SK-N-MC (cell line): ENCODE data around the gene DTX2.
"Not testable (repeated sequence)": the region's sequence is repeated elsewhere in the genome, so short reads cannot be mapped to it uniquely, and the experiment has no call there.

Experiments
- DNase-seq: peaks from one replicate; pipeline ENCODE4 v3.0.0-alpha.2; 2011; ENCODE audit warnings: low read depth, low spot score
- H3K27ac ChIP-seq: fragments of 200-600 bp; sonication (generic); 2 replicates; pipeline ENCODE4 v1.5.1; 2016; ENCODE audit warnings: mixed run types
- H3K36me3 ChIP-seq: fragments of 200-600 bp; sonication (generic); 2 replicates; pipeline ENCODE4 v1.6.1; 2017; ENCODE audit warnings: antibody characterized with exemption, low read length, mixed read lengths; ENCODE audit not compliant: insufficient read depth
- H3K4me3 ChIP-seq: fragments of 200-600 bp; sonication (generic); 2 replicates; pipeline ENCODE4 v1.5.1; 2016
- H3K9ac ChIP-seq: fragments of 200-600 bp; sonication (generic); 2 replicates; pipeline ENCODE4 v1.8.0; 2017; ENCODE audit warnings: mixed run types, mixed read lengths; ENCODE audit not compliant: insufficient read length
- H3K9me3 ChIP-seq: fragments of 200-600 bp; sonication (generic); 2 replicates; pipeline ENCODE4 v1.6.1; 2017; ENCODE audit warnings: low read depth, mild to moderate bottlenecking, antibody characterized with exemption, low read length, moderate library complexity, mixed read lengths
- EZH2 ChIP-seq: fragments of 200-600 bp; sonication (generic); IDR thresholded peaks from one replicate; pipeline ENCODE4 v1.6.1; 2017; ENCODE audit warnings: antibody characterized with exemption
- FOXP2 ChIP-seq: optimal IDR thresholded peaks from 2 replicates; pipeline ENCODE3; 2011; ENCODE audit warnings: mild to moderate bottlenecking, moderate library complexity; ENCODE audit not compliant: insufficient read depth; ENCODE audit errors: extremely low read length, control extremely low read depth
- POLR2AphosphoS5 ChIP-seq: IDR thresholded peaks from 2 replicates; pipeline ENCODE4 v1.6.1; 2012; ENCODE audit warnings: mild to moderate bottlenecking, low read depth, low read length, borderline replicate concordance

DTX2 gene

DNA sequence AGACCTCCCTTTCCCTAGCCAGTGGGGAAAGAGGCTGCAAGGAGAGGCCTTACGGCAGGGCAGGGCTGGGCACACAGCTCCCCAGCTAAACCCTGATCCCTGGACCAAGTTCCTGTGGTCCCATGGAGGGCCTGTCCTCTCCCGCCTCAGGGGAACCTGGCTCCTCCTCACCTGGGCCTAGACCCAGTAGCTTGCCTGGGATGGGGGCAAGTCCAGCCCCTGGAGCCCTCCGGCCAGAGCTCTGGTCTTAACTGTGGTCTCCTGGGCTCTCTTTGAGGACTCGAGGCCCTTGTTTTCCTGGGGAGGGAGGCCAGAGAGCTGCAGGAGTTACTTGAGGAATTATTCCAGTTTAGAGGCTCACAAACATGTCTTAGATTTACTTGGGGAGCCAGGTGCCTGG lies 35.3 kb upstream of the DTX2 start:
- TF ChIP-seq EZH2 (no peak), POLR2AphosphoS5 (no peak), FOXP2 (no peak)
- DNase-seq: no peak
- H3K4me3 ChIP-seq: no peak overlapping the region
- H3K9me3 ChIP-seq: no peaks in the 10 kb centered on the region
- no peak overlapping the region for H3K27ac ChIP-seq
- H3K9ac ChIP-seq: no peak overlapping the region
- H3K36me3 ChIP-seq: no peaks in the 10 kb centered on the region

DNA sequence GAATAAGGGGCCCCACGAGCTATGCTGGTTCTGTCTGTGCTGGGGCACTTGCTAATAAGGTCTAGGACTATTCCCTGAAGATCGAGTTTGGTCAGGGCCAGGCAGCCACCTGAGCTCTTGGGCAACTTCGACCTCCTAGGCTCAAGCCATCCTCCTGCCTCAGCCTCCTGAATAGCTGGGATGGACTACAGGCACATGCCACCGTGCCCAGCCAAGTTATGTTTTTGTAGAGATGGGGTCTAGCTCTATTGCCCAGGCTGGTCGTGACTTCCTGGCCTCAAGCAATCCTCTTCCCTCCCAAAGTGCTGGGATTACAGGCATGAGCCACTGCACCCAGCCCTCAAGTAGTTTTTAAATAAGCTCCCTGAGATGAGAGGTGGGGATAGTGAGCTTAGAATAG lies 33.9 kb upstream of the DTX2 start:
- no peak overlapping the region for H3K9ac ChIP-seq
- H3K27ac ChIP-seq: no peak overlapping the region
- H3K9me3 ChIP-seq: no peaks in the 10 kb centered on the region
- TF ChIP-seq EZH2 (no peak), POLR2AphosphoS5 (no peak), FOXP2 (no peak)
- no peaks in the 10 kb centered on the region for H3K36me3 ChIP-seq
- no peak overlapping the region for H3K4me3 ChIP-seq
- no peak for DNase-seq

DNA sequence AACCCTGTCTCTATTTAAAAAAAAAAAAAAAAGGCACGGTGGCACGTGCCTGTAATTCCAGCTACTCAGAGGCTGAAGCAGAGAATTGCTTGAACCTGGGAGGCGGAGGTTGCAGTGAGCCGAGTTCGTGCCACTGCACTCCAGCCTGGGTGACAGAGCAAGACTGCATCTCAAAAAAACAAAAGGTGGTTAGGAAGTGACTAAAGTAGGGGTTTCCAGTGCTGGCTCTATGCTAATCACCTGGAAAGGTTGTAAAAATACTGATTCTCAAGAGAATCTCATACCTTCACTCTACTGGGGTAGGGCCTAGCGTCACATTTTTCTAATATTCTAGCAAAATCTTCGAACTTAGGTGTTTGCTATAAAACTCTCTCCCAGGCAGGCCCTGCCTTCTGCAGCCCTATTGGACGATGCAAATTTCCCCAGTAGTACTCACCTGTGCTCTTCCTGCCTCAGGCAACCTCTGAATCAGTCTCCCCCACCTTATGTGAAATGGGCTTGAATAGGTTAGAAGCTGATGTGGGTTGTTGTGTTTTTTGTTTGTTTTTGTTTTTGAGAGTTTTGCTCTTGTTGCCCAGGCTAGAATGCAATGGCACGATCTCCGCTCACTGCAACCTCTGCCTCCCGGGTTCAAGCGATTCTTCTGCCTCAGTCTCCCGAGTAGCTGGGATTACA lies 33.2 kb upstream of the DTX2 start:
- TF ChIP-seq FOXP2 (no peak), POLR2AphosphoS5 (no peak), EZH2 (no peak)
- no peak overlapping the region for H3K4me3 ChIP-seq
- no peaks in the 10 kb centered on the region for H3K36me3 ChIP-seq
- H3K9me3 ChIP-seq: no peaks in the 10 kb centered on the region
- H3K27ac ChIP-seq: no peak overlapping the region
- H3K9ac ChIP-seq: no peak overlapping the region
- DNase-seq: no peak

DNA sequence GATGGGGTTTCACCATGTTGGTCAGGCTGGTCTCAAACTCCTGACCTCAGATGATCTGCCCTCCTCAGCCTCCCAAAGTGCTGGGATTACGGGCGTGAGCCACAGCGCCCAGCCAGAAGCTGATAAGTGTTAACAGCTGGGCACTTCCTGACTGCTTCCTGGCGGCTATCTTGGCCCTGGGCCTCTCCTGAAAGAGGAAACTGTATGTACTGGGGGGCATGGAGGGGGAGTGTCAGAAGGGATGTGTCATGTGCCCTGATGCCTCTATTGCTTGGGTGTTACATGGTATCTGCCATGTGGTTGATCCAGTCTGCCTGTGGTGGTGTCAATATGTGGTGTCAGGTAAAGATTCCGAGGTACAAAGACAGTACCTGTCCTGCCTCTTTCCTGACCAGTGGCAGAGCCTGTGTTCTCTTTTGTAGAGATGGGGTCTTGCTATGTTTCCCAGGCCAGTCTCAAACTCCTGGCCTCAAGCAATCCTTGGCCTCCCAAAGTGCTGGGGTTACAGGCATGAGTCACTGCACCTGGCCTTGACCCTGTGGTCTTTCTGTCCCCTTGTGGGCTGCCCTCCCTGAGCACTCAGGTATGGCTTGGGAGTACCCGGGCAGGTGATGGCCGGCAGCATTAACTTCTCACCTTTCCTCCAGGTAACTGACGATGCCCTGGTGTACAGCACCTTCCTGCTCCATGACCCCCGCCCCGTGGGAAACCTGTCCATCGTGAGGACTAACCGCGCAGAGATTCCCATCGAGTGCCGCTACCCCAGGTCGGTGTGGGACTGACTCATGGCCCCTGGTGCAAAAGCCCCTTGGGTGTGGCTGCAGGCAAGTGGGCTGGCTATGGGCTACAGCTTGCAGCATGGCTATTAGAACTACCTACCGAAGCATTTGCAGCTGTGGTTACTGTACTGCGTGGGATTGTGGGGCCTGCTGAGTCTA lies 32.4 kb upstream of the DTX2 start:
- Histone ChIP-seq H3K27ac (no peak overlapping the region), H3K9ac (no peak overlapping the region), H3K9me3 (no peaks in the 10 kb centered on the region), H3K36me3 (no peaks in the 10 kb centered on the region), H3K4me3 (no peak overlapping the region)
- DNase-seq: no peak
- TF ChIP-seq FOXP2 (no peak), EZH2 (no peak)

DNA sequence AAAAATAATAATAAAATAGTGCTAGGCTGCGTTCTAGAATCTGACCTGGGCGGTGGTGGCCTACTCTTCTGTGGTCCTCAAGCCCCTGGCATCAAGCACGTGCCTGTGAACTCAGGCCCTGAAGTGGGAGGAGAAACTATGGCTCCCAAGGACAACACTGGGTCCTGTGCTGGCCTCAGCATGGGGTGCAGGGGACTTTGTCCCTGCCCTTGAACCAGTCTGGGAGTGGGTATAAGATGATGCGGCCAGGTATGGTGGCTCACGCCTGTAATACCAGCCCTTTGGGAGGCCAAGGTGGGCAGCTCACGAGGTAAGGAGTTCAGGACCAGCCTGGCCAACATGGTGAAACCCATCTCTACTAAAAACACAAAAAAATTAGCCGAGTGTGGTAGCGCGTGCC lies 31.3 kb upstream of the DTX2 start:
- H3K9ac ChIP-seq: no peak overlapping the region

DNA sequence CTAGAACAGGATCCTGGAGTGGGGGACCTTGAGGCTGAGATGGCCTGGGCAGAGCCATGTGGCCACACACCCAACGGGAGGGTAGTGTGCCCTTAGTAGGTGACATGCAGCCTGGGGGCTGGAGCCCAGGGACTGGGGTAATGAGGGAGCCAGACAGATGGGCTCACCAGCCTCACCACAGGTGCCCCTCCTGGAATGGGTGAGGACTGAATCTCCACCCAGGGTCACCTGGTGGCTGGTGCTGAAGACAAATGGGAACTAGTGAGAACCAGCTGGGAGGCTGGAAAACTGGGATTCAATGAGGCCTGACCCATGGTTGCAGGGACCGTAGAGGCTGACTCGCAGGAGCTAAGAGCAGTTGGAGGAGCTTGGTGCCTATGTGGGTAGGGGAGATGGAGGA lies 30.7 kb upstream of the DTX2 start:
- Histone ChIP-seq H3K36me3 (no peaks in the 10 kb centered on the region), H3K4me3 (no peak overlapping the region), H3K9me3 (no peaks in the 10 kb centered on the region), H3K9ac (no peak overlapping the region), H3K27ac (no peak overlapping the region)
- TF ChIP-seq FOXP2 (no peak), EZH2 (no peak), POLR2AphosphoS5 (no peak)
- DNase-seq: no peak

More for the DNA sequence above, 31.3 kb upstream of the DTX2 start:
- no peaks in the 10 kb centered on the region for H3K9me3 ChIP-seq
- H3K27ac ChIP-seq: no peak overlapping the region
- H3K36me3 ChIP-seq: no peaks in the 10 kb centered on the region
- H3K4me3 ChIP-seq: no peak overlapping the region
- no peak for DNase-seq
- no peak for TF ChIP-seq EZH2
- TF ChIP-seq POLR2AphosphoS5: no peak
- no peak for TF ChIP-seq FOXP2

DNA sequence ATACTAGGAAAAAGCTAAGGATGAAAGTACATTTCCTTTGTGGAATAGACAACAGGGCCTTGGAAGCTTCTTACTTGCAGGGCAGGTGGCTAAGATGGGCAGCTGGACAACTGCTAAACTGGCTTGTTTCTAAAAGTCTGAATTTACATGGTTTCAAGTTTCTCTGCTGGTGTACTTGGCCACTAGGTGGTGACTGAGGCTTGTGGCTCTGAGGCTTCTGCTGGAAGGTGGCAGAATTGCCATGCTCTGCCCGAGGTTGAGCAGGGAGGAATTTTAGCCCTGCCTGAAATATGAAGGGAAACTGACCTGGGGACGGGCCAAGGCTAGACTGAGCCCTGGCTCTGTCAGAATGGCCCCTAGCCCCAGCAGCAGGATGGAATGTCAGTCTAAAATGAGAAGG lies 23.6 kb upstream of the DTX2 start:
- not testable (repeated sequence) for H3K36me3 ChIP-seq, H3K4me3 ChIP-seq, H3K9me3 ChIP-seq, DNase-seq, H3K9ac ChIP-seq, H3K27ac ChIP-seq

DNA sequence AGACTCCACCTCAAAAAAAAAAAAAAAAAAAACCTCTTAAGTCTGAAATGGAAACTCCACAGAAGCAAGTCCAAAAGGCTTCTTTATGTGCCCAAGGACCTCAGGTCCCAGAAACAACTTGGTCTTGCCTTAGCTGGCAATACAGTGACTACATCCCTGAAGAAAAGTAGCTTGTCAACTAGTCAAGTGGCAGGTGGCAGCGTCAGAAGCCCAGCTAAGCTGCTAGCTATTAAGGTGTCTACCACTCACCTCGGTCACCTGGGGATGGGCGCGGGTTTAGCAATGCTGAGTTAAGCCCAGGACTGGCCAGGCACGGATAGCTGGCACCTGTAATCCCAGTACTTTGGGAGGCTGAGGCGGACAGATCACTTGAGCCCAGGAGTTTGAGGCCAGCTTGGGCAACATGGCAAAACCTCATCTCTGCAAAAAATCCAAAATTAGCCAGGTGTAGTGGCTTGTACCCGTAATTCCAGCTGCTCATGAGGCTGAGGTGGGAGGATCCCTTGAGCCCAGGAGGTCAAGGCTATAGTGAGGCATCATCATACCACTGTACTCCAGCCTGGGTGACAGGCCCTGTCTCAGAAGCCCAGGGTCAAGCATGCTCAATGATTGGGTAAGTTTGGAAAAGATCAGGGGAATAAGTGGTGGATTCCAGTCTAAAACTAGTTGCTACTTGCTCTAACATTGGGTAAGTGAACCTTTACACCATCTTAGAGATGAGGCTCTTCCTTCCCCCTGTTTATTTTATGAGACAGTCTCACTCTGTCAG lies 22.2 kb upstream of the DTX2 start:
- H3K9me3 ChIP-seq, H3K36me3 ChIP-seq, H3K9ac ChIP-seq, H3K4me3 ChIP-seq, H3K27ac ChIP-seq, DNase-seq: not testable (repeated sequence)

DNA sequence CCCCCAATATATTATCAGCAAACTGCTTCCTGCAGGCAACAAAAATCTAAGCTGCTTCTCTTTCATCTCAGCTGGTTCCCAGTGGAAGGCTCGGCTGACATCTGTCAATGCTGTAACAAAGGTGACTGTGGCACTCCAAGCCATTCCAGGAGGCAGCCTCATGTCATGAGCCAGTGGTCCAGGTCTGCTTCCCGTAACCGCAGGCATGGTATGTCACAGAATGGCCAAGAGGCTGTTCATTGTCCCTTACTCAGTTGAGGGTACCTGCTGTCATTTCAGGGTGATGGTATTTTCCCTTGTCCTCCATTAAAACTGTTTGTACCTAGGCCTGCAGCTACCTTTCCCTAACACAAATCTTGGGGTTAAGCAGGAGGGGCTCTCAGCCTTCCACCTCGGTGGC lies 21.1 kb upstream of the DTX2 start:
- DNase-seq, H3K27ac ChIP-seq, H3K9me3 ChIP-seq, H3K36me3 ChIP-seq, H3K4me3 ChIP-seq, H3K9ac ChIP-seq: not testable (repeated sequence)

DNA sequence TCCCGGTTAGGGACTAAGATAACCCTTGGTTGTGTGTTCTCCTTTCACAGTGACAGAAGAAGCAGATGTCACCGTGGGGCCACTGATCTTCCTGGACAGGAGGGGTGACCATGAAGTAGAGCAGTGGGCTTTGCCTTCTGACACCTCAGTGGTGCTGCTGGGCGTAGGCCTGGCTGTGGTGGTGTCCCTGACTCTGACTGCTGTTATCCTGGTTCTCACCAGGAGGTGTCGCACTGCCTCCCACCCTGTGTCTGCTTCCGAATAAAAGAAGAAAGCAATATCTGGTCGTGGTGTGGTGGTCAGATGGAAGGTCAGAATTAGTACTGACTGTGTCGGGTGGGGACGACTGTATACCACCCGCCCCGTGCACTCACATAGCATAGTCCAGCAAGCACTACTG lies 19.7 kb upstream of the DTX2 start:
- H3K4me3 ChIP-seq, H3K9me3 ChIP-seq, H3K36me3 ChIP-seq, DNase-seq, H3K27ac ChIP-seq, H3K9ac ChIP-seq: not testable (repeated sequence)

DNA sequence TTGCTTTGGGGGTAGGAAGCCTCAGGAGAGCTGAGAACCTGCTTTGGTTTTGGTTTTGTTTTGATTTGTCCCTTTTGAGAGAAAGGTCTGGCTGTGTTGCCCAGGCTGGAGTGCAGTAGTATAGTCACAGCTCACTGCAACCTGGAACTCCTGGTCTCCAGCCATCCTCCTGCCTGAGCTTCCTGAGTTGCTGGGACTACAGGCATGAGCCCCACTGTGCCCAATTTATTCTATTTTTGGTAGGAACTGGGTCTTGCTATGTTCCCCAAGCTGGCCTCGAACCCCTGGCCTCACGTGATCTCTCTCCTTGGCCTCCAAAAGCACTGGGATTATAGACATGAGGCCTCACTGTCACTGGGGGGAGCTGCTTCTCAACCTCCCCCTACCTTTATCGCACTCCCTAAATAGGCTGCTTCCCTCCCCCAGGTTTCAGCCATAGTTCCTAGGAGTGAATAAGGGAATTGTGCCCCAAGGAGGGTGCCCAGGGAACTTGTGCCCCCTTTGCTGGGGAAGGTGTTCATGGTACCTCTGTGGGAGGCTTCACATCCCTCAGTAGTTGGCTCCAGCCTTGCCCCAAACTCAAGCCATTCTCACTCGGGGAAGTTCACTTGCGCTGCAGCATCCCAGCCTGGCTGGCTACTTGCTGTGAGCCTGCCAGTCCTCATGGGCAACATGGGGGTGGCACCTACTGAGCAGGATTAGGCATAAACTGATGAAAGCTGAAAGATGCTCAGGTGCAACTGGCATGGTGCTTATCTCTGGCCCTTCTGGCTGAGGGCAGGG lies 18.7 kb upstream of the DTX2 start:
- not testable (repeated sequence) for H3K36me3 ChIP-seq, DNase-seq, H3K27ac ChIP-seq, H3K4me3 ChIP-seq, H3K9ac ChIP-seq, H3K9me3 ChIP-seq

DNA sequence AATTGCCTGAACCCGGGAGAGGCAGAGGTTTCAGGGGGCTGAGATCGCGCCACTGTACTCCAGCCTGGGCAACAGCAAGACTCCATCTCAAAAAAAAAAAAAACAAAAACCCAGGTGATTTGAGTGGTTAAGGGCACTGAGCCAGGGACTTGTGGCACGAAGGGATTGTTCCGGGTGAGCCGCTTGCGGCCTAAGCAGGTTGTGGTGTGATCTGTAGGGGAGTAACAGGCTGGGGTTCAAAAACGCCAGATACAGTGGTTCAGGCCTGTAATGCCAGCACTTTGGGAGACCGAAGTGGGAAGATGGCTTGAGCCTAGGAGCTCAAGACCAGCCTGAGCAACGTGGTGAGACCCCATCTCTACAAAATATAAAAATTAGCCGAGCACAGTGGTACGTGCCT lies 17.7 kb upstream of the DTX2 start:
- not testable (repeated sequence) for DNase-seq, H3K9ac ChIP-seq, H3K27ac ChIP-seq, H3K9me3 ChIP-seq, H3K36me3 ChIP-seq, H3K4me3 ChIP-seq
